H1 (cell line): ENCODE measurements around the gene ANKRD60.

Experiments used
- CBX5 ChIP-seq: fragments of 300-800, 300-1000 bp; sonication (generic); IDR thresholded peaks from 2 replicates; pipeline ENCODE4 v1.7.1; 2016; ENCODE audit warnings: antibody characterized with exemption, low read length, low read depth
- EP300 ChIP-seq, 2 experiments: IDR thresholded peaks; 1 replicate in 1 of 2; 2 replicates in 1 of 2; pipeline ENCODE4 v1.6.1; 2011 to 2012; ENCODE audit warnings: low read depth in 2 of 2, low read length in 2 of 2, mild to moderate bottlenecking in 2 of 2, borderline replicate concordance in 1 of 2, inconsistent platforms in 1 of 2, moderate library complexity in 1 of 2
- EZH2 ChIP-seq: fragments of 200-600 bp; sonication (generic); IDR thresholded peaks from 2 replicates; pipeline ENCODE4 v1.7.1; 2012; ENCODE audit warnings: low read depth, mild to moderate bottlenecking, moderate library complexity, low read length, inconsistent platforms; ENCODE audit not compliant: severe bottlenecking
- NRF1 ChIP-seq: IDR thresholded peaks from 2 replicates; pipeline ENCODE4 v1.6.1; 2011; ENCODE audit warnings: mild to moderate bottlenecking, low read depth, low read length, improper control_type of control experiment
- POLR2AphosphoS5 ChIP-seq: IDR thresholded peaks from 2 replicates; pipeline ENCODE4 v1.6.1; 2011; ENCODE audit warnings: low read depth, low read length
- RFX5 ChIP-seq: IDR thresholded peaks from 2 replicates; pipeline ENCODE4 v1.6.1; 2011; ENCODE audit warnings: low read depth, low read length, improper control_type of control experiment, borderline replicate concordance
- RXRA ChIP-seq: IDR thresholded peaks from 2 replicates; pipeline ENCODE4 v1.6.1; 2011; ENCODE audit warnings: low read depth, mild to moderate bottlenecking, low read length, moderate library complexity; ENCODE audit not compliant: insufficient read depth
- SIN3A ChIP-seq, 2 experiments: IDR thresholded peaks in 1 of 2; conservative IDR thresholded peaks in 1 of 2; 2 replicates each; pipeline ENCODE4 v1.6.1; 2011 to 2012; ENCODE audit warnings: low read length in 2 of 2, improper control_type of control experiment in 1 of 2, low read depth in 1 of 2, mild to moderate bottlenecking in 1 of 2
- SP2 ChIP-seq: IDR thresholded peaks from 2 replicates; pipeline ENCODE4 v1.6.1; 2012; ENCODE audit warnings: mild to moderate bottlenecking, low read length, inconsistent platforms
- TAF1 ChIP-seq: IDR thresholded peaks from 2 replicates; pipeline ENCODE4 v1.6.1; 2011; ENCODE audit warnings: mild to moderate bottlenecking, low read depth, low read length
- TF ChIP-seq, protein P1 (sequence below), 3 experiments: IDR thresholded peaks; 1 replicate in 2 of 3; 2 replicates in 1 of 3; pipeline versions ENCODE4 v1.5.1 to v1.6.1; 2011; ENCODE audit warnings: low read length in 3 of 3, mild to moderate bottlenecking in 3 of 3, inconsistent platforms in 2 of 3, low read depth in 1 of 3, moderate library complexity in 1 of 3; ENCODE audit not compliant: insufficient read depth in 1 of 3; ENCODE audit errors: control extremely low read depth in 1 of 3

DNA sequence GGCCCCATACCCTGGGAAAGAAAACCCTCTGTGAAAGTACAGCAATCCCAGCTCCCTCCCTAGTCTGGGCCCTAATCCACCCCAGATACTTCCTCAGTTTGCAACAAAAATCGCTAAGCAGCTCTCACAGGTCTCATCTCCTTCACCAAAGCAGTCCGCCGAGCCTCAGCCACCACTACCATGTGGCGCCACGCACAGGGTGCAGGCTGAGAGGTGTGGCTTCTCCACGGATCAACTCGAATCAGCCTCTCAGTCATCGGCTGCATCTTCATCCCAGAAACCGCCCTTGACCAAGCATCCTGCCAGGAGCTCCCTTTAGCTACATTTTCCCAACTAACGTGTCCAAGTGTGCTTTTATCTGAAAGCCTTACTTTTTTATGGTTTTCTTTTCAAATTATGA, 50.7 kb downstream of the ANKRD60 start:
- TF ChIP-seq EP300 (IDR thresholded peaks at IDR 0.05; ENCODE audit: borderline replicate concordance in 1 of 2, low read depth in 2 of 2, low read length in 2 of 2), result no peak
- TF ChIP-seq, protein P1, sequence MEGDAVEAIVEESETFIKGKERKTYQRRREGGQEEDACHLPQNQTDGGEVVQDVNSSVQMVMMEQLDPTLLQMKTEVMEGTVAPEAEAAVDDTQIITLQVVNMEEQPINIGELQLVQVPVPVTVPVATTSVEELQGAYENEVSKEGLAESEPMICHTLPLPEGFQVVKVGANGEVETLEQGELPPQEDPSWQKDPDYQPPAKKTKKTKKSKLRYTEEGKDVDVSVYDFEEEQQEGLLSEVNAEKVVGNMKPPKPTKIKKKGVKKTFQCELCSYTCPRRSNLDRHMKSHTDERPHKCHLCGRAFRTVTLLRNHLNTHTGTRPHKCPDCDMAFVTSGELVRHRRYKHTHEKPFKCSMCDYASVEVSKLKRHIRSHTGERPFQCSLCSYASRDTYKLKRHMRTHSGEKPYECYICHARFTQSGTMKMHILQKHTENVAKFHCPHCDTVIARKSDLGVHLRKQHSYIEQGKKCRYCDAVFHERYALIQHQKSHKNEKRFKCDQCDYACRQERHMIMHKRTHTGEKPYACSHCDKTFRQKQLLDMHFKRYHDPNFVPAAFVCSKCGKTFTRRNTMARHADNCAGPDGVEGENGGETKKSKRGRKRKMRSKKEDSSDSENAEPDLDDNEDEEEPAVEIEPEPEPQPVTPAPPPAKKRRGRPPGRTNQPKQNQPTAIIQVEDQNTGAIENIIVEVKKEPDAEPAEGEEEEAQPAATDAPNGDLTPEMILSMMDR (IDR thresholded peaks at IDR 0.05; ENCODE audit: control extremely low read depth in 1 of 3, insufficient read depth in 1 of 3, low read depth in 1 of 3, low read length in 3 of 3), result no peak
- TF ChIP-seq EZH2, result no peak
- no peak for TF ChIP-seq SIN3A (conservative IDR thresholded peaks at IDR 0.05 in 1 of 2, IDR thresholded peaks at IDR 0.05 in 1 of 2; ENCODE audit: low read depth in 1 of 2, low read length in 2 of 2)
- TF ChIP-seq RXRA, result no peak
- no peak for TF ChIP-seq NRF1
- TF ChIP-seq POLR2AphosphoS5, result no peak
- no peak for TF ChIP-seq CBX5
- TF ChIP-seq SP2, result no peak
- TF ChIP-seq TAF1, result no peak
- TF ChIP-seq RFX5, result no peak
